HEK293 (cell line): Measurements from ENCODE around the gene LRRC74B.

Experiments used
- BCL6B ChIP-seq: fragments of 450-650 bp; formaldehyde crosslinking; IDR thresholded peaks from 2 replicates; pipeline ENCODE4 v1.5.1; 2017; ENCODE audit warnings: missing biosample characterization, missing genetic modification characterization
- GLIS2 ChIP-seq: fragments of 450-650 bp; formaldehyde crosslinking; IDR thresholded peaks from 2 replicates; pipeline ENCODE4 v1.5.1; 2016; ENCODE audit warnings: missing biosample characterization, missing genetic modification characterization
- PRDM6 ChIP-seq: fragments of 450-650 bp; formaldehyde crosslinking; IDR thresholded peaks from 2 replicates; pipeline ENCODE4 v1.5.1; 2017; ENCODE audit warnings: missing biosample characterization, missing genetic modification characterization
- TSHZ1 ChIP-seq: fragments of 450-650 bp; formaldehyde crosslinking; IDR thresholded peaks from 2 replicates; pipeline ENCODE4 v1.5.1; 2016; ENCODE audit warnings: missing biosample characterization, missing genetic modification characterization, borderline replicate concordance
- WT1 ChIP-seq: fragments of 450-650 bp; formaldehyde crosslinking; IDR thresholded peaks from 2 replicates; pipeline ENCODE4 v1.5.1; 2016; ENCODE audit warnings: missing biosample characterization, missing genetic modification characterization
- ZNF140 ChIP-seq: fragments of 450-650 bp; formaldehyde crosslinking; IDR thresholded peaks from 2 replicates; pipeline ENCODE4 v1.5.1; 2016; ENCODE audit warnings: missing biosample characterization, missing genetic modification characterization
- ZNF155 ChIP-seq: fragments of 450-650 bp; formaldehyde crosslinking; IDR thresholded peaks from 2 replicates; pipeline ENCODE4 v1.5.1; 2016; ENCODE audit warnings: missing biosample characterization, missing genetic modification characterization
- ZNF18 ChIP-seq: fragments of 450-650 bp; formaldehyde crosslinking; IDR thresholded peaks from 2 replicates; pipeline ENCODE4 v1.5.1; 2016; ENCODE audit warnings: missing biosample characterization, missing genetic modification characterization
- ZNF423 ChIP-seq: fragments of 450-650 bp; formaldehyde crosslinking; IDR thresholded peaks from 2 replicates; pipeline ENCODE4 v1.5.1; 2016; ENCODE audit warnings: missing biosample characterization, missing genetic modification characterization
- ZNF518A ChIP-seq: fragments of 450-650 bp; formaldehyde crosslinking; conservative IDR thresholded peaks from 2 replicates; pipeline ENCODE4 v1.5.1; 2016; ENCODE audit warnings: low read depth, missing biosample characterization, missing genetic modification characterization
- ZNF692 ChIP-seq: fragments of 450-650 bp; formaldehyde crosslinking; IDR thresholded peaks from 2 replicates; pipeline ENCODE4 v1.5.1; 2016; ENCODE audit warnings: missing biosample characterization, missing genetic modification characterization
- ZNF777 ChIP-seq: fragments of 450-650 bp; formaldehyde crosslinking; IDR thresholded peaks from 2 replicates; pipeline ENCODE4 v1.5.1; 2017; ENCODE audit warnings: missing biosample characterization, missing genetic modification characterization, borderline replicate concordance
- ZXDB ChIP-seq: fragments of 450-650 bp; formaldehyde crosslinking; IDR thresholded peaks from 2 replicates; pipeline ENCODE4 v1.5.1; 2016; ENCODE audit warnings: missing biosample characterization, missing genetic modification characterization

The LRRC74B gene

GRCh38 chr22:21034989-21035388, 10.8 kb upstream of the LRRC74B start (continued):
- TF ChIP-seq ZNF18 (tag by site-specific recombination) = no peak
- no peak for TF ChIP-seq ZNF777
- TF ChIP-seq ZNF423 (tag by site-specific recombination) = no peak
- TF ChIP-seq ZXDB (tag by site-specific recombination) = no peak
- no peak for TF ChIP-seq ZNF518A (tag by site-specific recombination)
- TF ChIP-seq GLIS2 (tag by site-specific recombination) = no peak
- no peak for TF ChIP-seq BCL6B
- no peak for TF ChIP-seq TSHZ1 (tag by site-specific recombination)
- no peak for TF ChIP-seq WT1 (tag by site-specific recombination)
- TF ChIP-seq PRDM6 (tag by site-specific recombination) = no peak
- TF ChIP-seq ZNF140 = no peak
- TF ChIP-seq ZNF155 = no peak
- no peak for TF ChIP-seq ZNF692
